Gastroesophageal sphincter (tissue), 3 donors: ENCODE results near the gene REEP3.

ENCODE experiments used
- EP300 ChIP-seq: sonication (generic); formaldehyde crosslinking; IDR thresholded peaks from one replicate; pipeline ENCODE4 v1.6.1; 2017; ENCODE audit warnings: antibody characterized with exemption, mild to moderate bottlenecking
- POLR2A ChIP-seq, 2 donors: fragments of 450-650 bp; IDR thresholded peaks; one replicate each; pipeline ENCODE4 v1.6.1; 2017; ENCODE audit warnings: antibody characterized with exemption in 2 of 2, mild to moderate bottlenecking in 2 of 2, moderate library complexity in 1 of 2
- TF ChIP-seq, protein P1 (sequence below), 4 experiments: fragments of 200-600 bp in 2 of 4; fragments of 450-650 bp in 2 of 4; sonication (generic) in 1 of 4; IDR thresholded peaks; one replicate each; pipeline ENCODE4 v1.5.1; 2017 to 2019; ENCODE audit warnings: antibody characterized with exemption in 4 of 4, mild to moderate bottlenecking in 2 of 4, moderate library complexity in 2 of 4

DNA sequence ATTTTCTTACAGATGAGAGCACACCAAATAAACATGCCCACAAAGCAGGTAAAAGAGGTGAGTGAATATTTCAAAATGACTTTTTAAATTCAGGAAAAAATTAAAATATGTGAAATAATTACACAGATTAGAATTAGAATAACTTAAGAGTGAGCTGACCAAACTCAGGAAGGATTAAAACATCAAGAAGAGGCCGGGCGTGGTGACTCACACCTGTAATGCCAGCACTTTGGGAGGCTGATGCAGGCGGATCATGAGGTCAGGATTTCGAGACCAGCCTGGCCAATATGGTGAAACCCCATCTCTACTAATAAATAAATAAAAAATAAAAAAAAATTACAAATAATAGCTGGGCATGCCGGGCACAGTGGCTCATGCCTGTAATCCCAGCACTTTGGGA, 140.1 kb downstream of the REEP3 start:
- TF ChIP-seq, protein P1, sequence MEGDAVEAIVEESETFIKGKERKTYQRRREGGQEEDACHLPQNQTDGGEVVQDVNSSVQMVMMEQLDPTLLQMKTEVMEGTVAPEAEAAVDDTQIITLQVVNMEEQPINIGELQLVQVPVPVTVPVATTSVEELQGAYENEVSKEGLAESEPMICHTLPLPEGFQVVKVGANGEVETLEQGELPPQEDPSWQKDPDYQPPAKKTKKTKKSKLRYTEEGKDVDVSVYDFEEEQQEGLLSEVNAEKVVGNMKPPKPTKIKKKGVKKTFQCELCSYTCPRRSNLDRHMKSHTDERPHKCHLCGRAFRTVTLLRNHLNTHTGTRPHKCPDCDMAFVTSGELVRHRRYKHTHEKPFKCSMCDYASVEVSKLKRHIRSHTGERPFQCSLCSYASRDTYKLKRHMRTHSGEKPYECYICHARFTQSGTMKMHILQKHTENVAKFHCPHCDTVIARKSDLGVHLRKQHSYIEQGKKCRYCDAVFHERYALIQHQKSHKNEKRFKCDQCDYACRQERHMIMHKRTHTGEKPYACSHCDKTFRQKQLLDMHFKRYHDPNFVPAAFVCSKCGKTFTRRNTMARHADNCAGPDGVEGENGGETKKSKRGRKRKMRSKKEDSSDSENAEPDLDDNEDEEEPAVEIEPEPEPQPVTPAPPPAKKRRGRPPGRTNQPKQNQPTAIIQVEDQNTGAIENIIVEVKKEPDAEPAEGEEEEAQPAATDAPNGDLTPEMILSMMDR (IDR thresholded peaks at IDR 0.05): no peak
- TF ChIP-seq POLR2A (IDR thresholded peaks at IDR 0.05): no peak
- TF ChIP-seq EP300: no peak
